WTC11 (cell line): Measurements from ENCODE around the gene SLC1A3. TPM values are rescaled to one million over a fixed set of nuclear protein-coding genes. Genes with fewer than 3 reads are reported as not detected.

ENCODE experiments used
- ATAC-seq: fragments of 200-7000 bp; cut with Tn5 transposase; 2 replicates; pipeline ENCODE4 v1.10.0; 2021; ENCODE audit warnings: mild to moderate bottlenecking, moderate library complexity
- CTCF ChIA-PET: fragments of 300-600 bp; sonication (Branson Sonifier 250); formaldehyde crosslinking; loops from one replicate; lab custom pipeline; 2021; ENCODE audit warnings: antibody characterized with exemption; lab: Charles Lee
- POLR2A ChIA-PET: fragments of 350-600 bp; sonication (Branson Sonifier 250); formaldehyde crosslinking; loops from one replicate; lab custom pipeline; 2021; ENCODE audit warnings: antibody characterized with exemption; lab: Charles Lee
- DNase-seq: peaks from one replicate; pipeline ENCODE4 v3.0.0; 2021; ENCODE audit warnings: low spot score
- H3K27ac Mint-ChIP-seq: 2 replicates; pipeline ENCODE4 v1.8.0; 2021; ENCODE audit warnings: mixed read lengths
- H3K27me3 Mint-ChIP-seq: 2 replicates; pipeline ENCODE4 v1.8.0; 2021; ENCODE audit warnings: low read depth, mild to moderate bottlenecking, moderate library complexity, mixed read lengths
- H3K36me3 Mint-ChIP-seq: 2 replicates; pipeline ENCODE4 v1.8.0; 2021; ENCODE audit warnings: mixed read lengths
- H3K4me1 Mint-ChIP-seq: 2 replicates; pipeline ENCODE4 v1.8.0; 2022; ENCODE audit warnings: mixed read lengths
- H3K4me3 Mint-ChIP-seq: 2 replicates; pipeline ENCODE4 v1.8.0; 2021; ENCODE audit warnings: mild to moderate bottlenecking, moderate library complexity, mixed read lengths
- H3K9me3 Mint-ChIP-seq: 2 replicates; pipeline ENCODE4 v1.8.0; 2021; ENCODE audit warnings: mixed read lengths
- GABPB1 ChIP-seq: sonication (generic); formaldehyde crosslinking; IDR thresholded peaks from 2 replicates; pipeline ENCODE4 v1.8.1; 2023; ENCODE audit warnings: mild to moderate bottlenecking, missing genetic modification reagents
- JUN ChIP-seq: sonication (generic); formaldehyde crosslinking; IDR thresholded peaks from 2 replicates; pipeline ENCODE4 v1.8.0; 2023; ENCODE audit warnings: mild to moderate bottlenecking, missing genetic modification reagents
- MXD4 ChIP-seq: fragments of 250-450 bp; sonication (Bioruptor Pico); IDR thresholded peaks from 2 replicates; pipeline ENCODE4 v1.8.0; 2021; ENCODE audit warnings: mild to moderate bottlenecking, moderate library complexity, borderline replicate concordance
- NFATC4 ChIP-seq: fragments of 250-450 bp; sonication (Bioruptor Pico); IDR thresholded peaks from 2 replicates; pipeline ENCODE4 v1.9.0; 2021; ENCODE audit warnings: mild to moderate bottlenecking
- NFE2L1 ChIP-seq: sonication (generic); formaldehyde crosslinking; IDR thresholded peaks from 2 replicates; pipeline ENCODE4 v1.8.1; 2023; ENCODE audit warnings: missing genetic modification reagents
- PRRX2 ChIP-seq: fragments of 250-450 bp; sonication (Bioruptor Pico); IDR thresholded peaks from 2 replicates; pipeline ENCODE4 v1.8.0; 2021; ENCODE audit warnings: mild to moderate bottlenecking
- SMAD3 ChIP-seq: sonication (generic); formaldehyde crosslinking; IDR thresholded peaks from 2 replicates; pipeline ENCODE4 v1.8.0; 2022; ENCODE audit warnings: missing genetic modification reagents, mild to moderate bottlenecking, borderline replicate concordance
- SMAD4 ChIP-seq: sonication (generic); formaldehyde crosslinking; IDR thresholded peaks from 2 replicates; pipeline ENCODE4 v1.8.0; 2022; ENCODE audit warnings: mild to moderate bottlenecking, missing genetic modification reagents
- SP1 ChIP-seq: sonication (generic); formaldehyde crosslinking; conservative IDR thresholded peaks from 2 replicates; pipeline ENCODE4 v1.8.1; 2022; ENCODE audit warnings: missing genetic modification reagents
- ZNF219 ChIP-seq: sonication (generic); formaldehyde crosslinking; IDR thresholded peaks from 2 replicates; pipeline ENCODE4 v1.8.0; 2023; ENCODE audit warnings: missing genetic modification reagents, mild to moderate bottlenecking, borderline replicate concordance
- ZNF396 ChIP-seq: fragments of 250-450 bp; sonication (Bioruptor Pico); IDR thresholded peaks from 2 replicates; pipeline ENCODE4 v1.8.0; 2021; ENCODE audit warnings: mild to moderate bottlenecking, moderate library complexity, borderline replicate concordance
- total RNA-seq: library from RNA; stranded (reverse); gene quantifications from 3 replicates; pipeline ENCODE4 v1.2.3, GENCODE V29; 2021
- TF ChIP-seq, protein P1 (sequence below): sonication (generic); formaldehyde crosslinking; IDR thresholded peaks from 2 replicates; pipeline ENCODE4 v1.8.1; 2022; ENCODE audit warnings: mild to moderate bottlenecking, moderate library complexity, missing genetic modification reagents
- TF ChIP-seq, protein P2 (sequence below): sonication (generic); formaldehyde crosslinking; IDR thresholded peaks from 2 replicates; pipeline ENCODE4 v1.8.1; 2023; ENCODE audit warnings: mild to moderate bottlenecking, missing genetic modification reagents, moderate library complexity
- TF ChIP-seq, protein P3 (sequence below): sonication (generic); formaldehyde crosslinking; IDR thresholded peaks from 2 replicates; pipeline ENCODE4 v1.8.1; 2023; ENCODE audit warnings: mild to moderate bottlenecking, missing genetic modification reagents, moderate library complexity
- TF ChIP-seq, protein P4 (sequence below): sonication (generic); formaldehyde crosslinking; IDR thresholded peaks from 2 replicates; pipeline ENCODE4 v1.8.1; 2022; ENCODE audit warnings: low read depth, mild to moderate bottlenecking, moderate library complexity, missing genetic modification reagents, borderline replicate concordance
- TF ChIP-seq, protein P5 (sequence below): sonication (generic); formaldehyde crosslinking; conservative IDR thresholded peaks from 2 replicates; pipeline ENCODE4 v1.8.1; 2022; ENCODE audit warnings: mild to moderate bottlenecking, missing genetic modification reagents
- TF ChIP-seq, protein P6 (sequence below): sonication (generic); formaldehyde crosslinking; IDR thresholded peaks from 2 replicates; pipeline ENCODE4 v1.8.0; 2022; ENCODE audit warnings: mild to moderate bottlenecking, missing genetic modification reagents
- TF ChIP-seq, protein P7 (sequence below): sonication (generic); formaldehyde crosslinking; IDR thresholded peaks from 2 replicates; pipeline ENCODE4 v1.8.0; 2022; ENCODE audit warnings: mild to moderate bottlenecking, missing genetic modification reagents

The SLC1A3 gene
- total RNA-seq, 1 experiment from 2014 or later: 77.9 TPM

DNA sequence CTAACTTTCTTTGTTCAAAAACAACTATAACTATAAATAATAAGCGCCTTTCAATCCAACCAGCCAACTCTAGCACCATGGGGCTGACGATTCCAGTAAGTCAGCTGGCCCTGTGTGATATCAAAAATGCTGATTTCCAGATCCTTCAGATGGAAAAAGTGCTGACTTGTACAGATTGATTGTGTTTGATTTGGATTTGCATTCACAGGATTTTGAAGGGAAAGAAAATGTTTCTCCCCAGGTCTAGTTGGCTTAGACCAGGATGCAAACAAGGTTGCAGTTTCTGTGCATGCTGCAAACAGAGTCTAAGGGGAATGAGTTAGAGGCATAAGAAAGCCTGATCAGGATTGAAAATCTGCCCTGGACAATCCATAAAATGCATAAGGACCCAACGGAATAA lies 68.9 kb downstream of the SLC1A3 start:
- no peaks in the 10 kb centered on the region for H3K27me3 Mint-ChIP-seq
- no peak for TF ChIP-seq ZNF219 (CRISPR knock-in tag)
- no peak for TF ChIP-seq NFE2L1 (CRISPR knock-in tag)
- no peak for TF ChIP-seq MXD4 (CRISPR knock-in tag)
- TF ChIP-seq SMAD4 (CRISPR knock-in tag): no peak
- TF ChIP-seq, protein P1, sequence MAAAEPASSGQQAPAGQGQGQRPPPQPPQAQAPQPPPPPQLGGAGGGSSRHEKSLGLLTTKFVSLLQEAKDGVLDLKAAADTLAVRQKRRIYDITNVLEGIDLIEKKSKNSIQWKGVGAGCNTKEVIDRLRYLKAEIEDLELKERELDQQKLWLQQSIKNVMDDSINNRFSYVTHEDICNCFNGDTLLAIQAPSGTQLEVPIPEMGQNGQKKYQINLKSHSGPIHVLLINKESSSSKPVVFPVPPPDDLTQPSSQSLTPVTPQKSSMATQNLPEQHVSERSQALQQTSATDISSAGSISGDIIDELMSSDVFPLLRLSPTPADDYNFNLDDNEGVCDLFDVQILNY: no peak
- no peak for TF ChIP-seq SP1
- TF ChIP-seq, protein P2, sequence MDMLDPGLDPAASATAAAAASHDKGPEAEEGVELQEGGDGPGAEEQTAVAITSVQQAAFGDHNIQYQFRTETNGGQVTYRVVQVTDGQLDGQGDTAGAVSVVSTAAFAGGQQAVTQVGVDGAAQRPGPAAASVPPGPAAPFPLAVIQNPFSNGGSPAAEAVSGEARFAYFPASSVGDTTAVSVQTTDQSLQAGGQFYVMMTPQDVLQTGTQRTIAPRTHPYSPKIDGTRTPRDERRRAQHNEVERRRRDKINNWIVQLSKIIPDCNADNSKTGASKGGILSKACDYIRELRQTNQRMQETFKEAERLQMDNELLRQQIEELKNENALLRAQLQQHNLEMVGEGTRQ (CRISPR knock-in tag): no peak
- TF ChIP-seq, protein P3, sequence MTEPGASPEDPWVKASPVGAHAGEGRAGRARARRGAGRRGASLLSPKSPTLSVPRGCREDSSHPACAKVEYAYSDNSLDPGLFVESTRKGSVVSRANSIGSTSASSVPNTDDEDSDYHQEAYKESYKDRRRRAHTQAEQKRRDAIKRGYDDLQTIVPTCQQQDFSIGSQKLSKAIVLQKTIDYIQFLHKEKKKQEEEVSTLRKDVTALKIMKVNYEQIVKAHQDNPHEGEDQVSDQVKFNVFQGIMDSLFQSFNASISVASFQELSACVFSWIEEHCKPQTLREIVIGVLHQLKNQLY (CRISPR knock-in tag): no peak
- no peak for TF ChIP-seq ZNF396 (CRISPR knock-in tag)
- TF ChIP-seq SMAD3 (CRISPR knock-in tag): no peak
- TF ChIP-seq, protein P4, sequence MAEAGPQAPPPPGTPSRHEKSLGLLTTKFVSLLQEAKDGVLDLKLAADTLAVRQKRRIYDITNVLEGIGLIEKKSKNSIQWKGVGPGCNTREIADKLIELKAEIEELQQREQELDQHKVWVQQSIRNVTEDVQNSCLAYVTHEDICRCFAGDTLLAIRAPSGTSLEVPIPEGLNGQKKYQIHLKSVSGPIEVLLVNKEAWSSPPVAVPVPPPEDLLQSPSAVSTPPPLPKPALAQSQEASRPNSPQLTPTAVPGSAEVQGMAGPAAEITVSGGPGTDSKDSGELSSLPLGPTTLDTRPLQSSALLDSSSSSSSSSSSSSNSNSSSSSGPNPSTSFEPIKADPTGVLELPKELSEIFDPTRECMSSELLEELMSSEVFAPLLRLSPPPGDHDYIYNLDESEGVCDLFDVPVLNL (CRISPR knock-in tag): no peak
- no peak for ATAC-seq
- no peak overlapping the region for H3K4me3 Mint-ChIP-seq
- DNase-seq: no peak
- ChIA-PET CTCF (interaction anchor here (0.7 kb wide), 1 partner anchor 15 kb away, joined by 4 read pairs; no protein-coding TSS in a partner anchor), POLR2A (no interaction called here)
- no peak overlapping the region for H3K27ac Mint-ChIP-seq
- H3K36me3 Mint-ChIP-seq: peaks cover 68% of the 10 kb centered on the region
- H3K9me3 Mint-ChIP-seq: no peaks in the 10 kb centered on the region
- H3K4me1 Mint-ChIP-seq: no peaks in the 10 kb centered on the region

DNA sequence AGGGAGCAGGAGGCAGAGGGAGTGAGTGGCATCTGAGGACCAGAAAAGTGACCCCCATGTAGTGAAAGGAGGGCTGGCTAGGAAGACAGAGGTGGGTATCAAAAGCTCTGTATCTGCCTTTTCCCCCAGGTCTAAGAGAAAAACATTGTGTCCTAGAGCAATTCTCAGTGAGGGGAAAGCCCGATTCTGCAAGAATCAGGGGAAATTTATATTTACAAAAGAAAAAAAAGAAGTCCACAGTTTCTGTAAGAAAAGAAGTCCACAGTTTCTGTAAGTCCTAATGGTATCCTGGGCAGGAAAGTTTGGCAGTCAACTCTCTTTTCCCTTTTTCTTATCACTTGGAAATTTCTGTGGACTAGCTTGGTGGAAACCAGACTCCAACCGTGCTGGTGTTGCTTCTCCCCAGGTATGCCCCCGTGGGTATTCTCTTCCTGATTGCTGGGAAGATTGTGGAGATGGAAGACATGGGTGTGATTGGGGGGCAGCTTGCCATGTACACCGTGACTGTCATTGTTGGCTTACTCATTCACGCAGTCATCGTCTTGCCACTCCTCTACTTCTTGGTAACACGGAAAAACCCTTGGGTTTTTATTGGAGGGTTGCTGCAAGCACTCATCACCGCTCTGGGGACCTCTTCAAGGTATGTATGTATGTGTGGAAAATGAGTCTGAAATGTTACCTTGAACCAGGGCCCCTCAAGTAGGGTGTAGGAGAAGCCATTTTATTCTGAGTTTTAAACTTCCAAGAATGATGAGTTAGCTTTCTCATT lies 73.0 kb downstream of the SLC1A3 start:
- peaks cover 47% of the 10 kb centered on the region for H3K36me3 Mint-ChIP-seq
- H3K27ac Mint-ChIP-seq: no peak overlapping the region
- DNase-seq (no peak), ATAC-seq (no peak)
- no peak overlapping the region for H3K4me3 Mint-ChIP-seq
- H3K4me1 Mint-ChIP-seq: no peaks in the 10 kb centered on the region
- POLR2A ChIA-PET: no interaction called here
- CTCF ChIA-PET: interaction anchor here (1.3 kb wide), 1 partner anchor 16 kb away, joined by 3 read pairs; no protein-coding TSS in a partner anchor
- TF ChIP-seq, protein P5, sequence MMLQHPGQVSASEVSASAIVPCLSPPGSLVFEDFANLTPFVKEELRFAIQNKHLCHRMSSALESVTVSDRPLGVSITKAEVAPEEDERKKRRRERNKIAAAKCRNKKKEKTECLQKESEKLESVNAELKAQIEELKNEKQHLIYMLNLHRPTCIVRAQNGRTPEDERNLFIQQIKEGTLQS: no peak
- TF ChIP-seq, protein P6, sequence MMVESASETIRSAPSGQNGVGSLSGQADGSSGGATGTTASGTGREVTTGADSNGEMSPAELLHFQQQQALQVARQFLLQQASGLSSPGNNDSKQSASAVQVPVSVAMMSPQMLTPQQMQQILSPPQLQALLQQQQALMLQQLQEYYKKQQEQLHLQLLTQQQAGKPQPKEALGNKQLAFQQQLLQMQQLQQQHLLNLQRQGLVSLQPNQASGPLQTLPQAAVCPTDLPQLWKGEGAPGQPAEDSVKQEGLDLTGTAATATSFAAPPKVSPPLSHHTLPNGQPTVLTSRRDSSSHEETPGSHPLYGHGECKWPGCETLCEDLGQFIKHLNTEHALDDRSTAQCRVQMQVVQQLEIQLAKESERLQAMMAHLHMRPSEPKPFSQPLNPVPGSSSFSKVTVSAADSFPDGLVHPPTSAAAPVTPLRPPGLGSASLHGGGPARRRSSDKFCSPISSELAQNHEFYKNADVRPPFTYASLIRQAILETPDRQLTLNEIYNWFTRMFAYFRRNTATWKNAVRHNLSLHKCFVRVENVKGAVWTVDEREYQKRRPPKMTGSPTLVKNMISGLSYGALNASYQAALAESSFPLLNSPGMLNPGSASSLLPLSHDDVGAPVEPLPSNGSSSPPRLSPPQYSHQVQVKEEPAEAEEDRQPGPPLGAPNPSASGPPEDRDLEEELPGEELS (CRISPR knock-in tag): no peak
- TF ChIP-seq NFATC4: no peak
- TF ChIP-seq, protein P7, sequence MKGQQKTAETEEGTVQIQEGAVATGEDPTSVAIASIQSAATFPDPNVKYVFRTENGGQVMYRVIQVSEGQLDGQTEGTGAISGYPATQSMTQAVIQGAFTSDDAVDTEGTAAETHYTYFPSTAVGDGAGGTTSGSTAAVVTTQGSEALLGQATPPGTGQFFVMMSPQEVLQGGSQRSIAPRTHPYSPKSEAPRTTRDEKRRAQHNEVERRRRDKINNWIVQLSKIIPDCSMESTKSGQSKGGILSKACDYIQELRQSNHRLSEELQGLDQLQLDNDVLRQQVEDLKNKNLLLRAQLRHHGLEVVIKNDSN: no peak
- TF ChIP-seq PRRX2 (CRISPR knock-in tag): no peak
- no peak for TF ChIP-seq GABPB1 (CRISPR knock-in tag)
- TF ChIP-seq JUN (CRISPR knock-in tag): no peak
- no peaks in the 10 kb centered on the region for H3K27me3 Mint-ChIP-seq
- H3K9me3 Mint-ChIP-seq: no peaks in the 10 kb centered on the region
